Fibroblast of lung (primary cell): Measurements from ENCODE around the gene FGGY.

Experiments used
- CTCF ChIP-seq, 2 donors: IDR thresholded peaks in 1 of 2; conservative IDR thresholded peaks in 1 of 2; 1 replicate in 1 of 2; 2 replicates in 1 of 2; pipeline ENCODE4 v1.5.1; 2011 to 2012; ENCODE audit warnings: low read length in 2 of 2, control low read depth in 1 of 2, inconsistent platforms in 1 of 2, low read depth in 1 of 2, mild to moderate bottlenecking in 1 of 2
- EZH2 ChIP-seq: IDR thresholded peaks from 2 replicates; pipeline ENCODE4 v1.5.1; 2012; ENCODE audit warnings: low read length, control low read depth, mild to moderate bottlenecking; ENCODE audit errors: missing control alignments

GRCh38 chr1:59653968-59654367 lies 357.1 kb downstream of the FGGY start:
- no peak for TF ChIP-seq CTCF (conservative IDR thresholded peaks at IDR 0.05 in 1 of 2, IDR thresholded peaks at IDR 0.05 in 1 of 2; ENCODE audit: low read depth in 1 of 2, low read length in 2 of 2)
- no peak for TF ChIP-seq EZH2
